Neuronal stem cell (in vitro differentiated cells): Measurements from ENCODE around the gene S100PBP.
"Not testable (repeated sequence)": the region's sequence is repeated elsewhere in the genome, so short reads cannot be mapped to it uniquely, and the experiment has no call there.

Source experiments
- DNase-seq: peaks from one replicate; pipeline ENCODE4 v3.0.0-alpha.2; 2013; ENCODE audit warnings: low spot score
- H2AFZ ChIP-seq: one replicate; pipeline ENCODE4 v1.6.1; 2013; ENCODE audit warnings: mild to moderate bottlenecking, low read length, inconsistent platforms
- H2AK5ac ChIP-seq: 2 replicates; pipeline ENCODE4 v1.6.1; 2013; ENCODE audit warnings: low read depth, mild to moderate bottlenecking, inconsistent platforms, low read length, moderate library complexity, mixed read lengths
- H2BK120ac ChIP-seq: 2 replicates; pipeline ENCODE4 v1.6.1; 2013; ENCODE audit warnings: low read depth, mild to moderate bottlenecking, inconsistent platforms, low read length, moderate library complexity, mixed read lengths
- H2BK12ac ChIP-seq: one replicate; pipeline ENCODE4 v1.6.1; 2013; ENCODE audit warnings: low read length, inconsistent platforms
- H2BK15ac ChIP-seq: 2 replicates; pipeline ENCODE4 v1.6.1; 2013; ENCODE audit warnings: mild to moderate bottlenecking, low read length, inconsistent platforms, mixed read lengths
- H2BK5ac ChIP-seq: one replicate; pipeline ENCODE4 v1.6.1; 2013; ENCODE audit warnings: inconsistent platforms, mild to moderate bottlenecking, low read length, moderate library complexity
- H3K14ac ChIP-seq: one replicate; pipeline ENCODE4 v1.6.1; 2013; ENCODE audit warnings: low read length, inconsistent platforms
- H3K18ac ChIP-seq: 2 replicates; pipeline ENCODE4 v1.6.1; 2013; ENCODE audit warnings: low read length, inconsistent platforms
- H3K23ac ChIP-seq: 2 replicates; pipeline ENCODE4 v1.6.1; 2013; ENCODE audit warnings: low read depth, mild to moderate bottlenecking, mixed read lengths, low read length, inconsistent platforms; ENCODE audit not compliant: poor library complexity
- H3K27ac ChIP-seq: replicated peaks from 3 replicates; pipeline ENCODE4 v1.5.1; 2013; ENCODE audit warnings: low read length, inconsistent platforms
- H3K27me3 ChIP-seq, 3 experiments: 2 replicates each; pipeline ENCODE4 v1.6.1; 2013; ENCODE audit warnings: low read length in 3 of 3, mild to moderate bottlenecking in 2 of 3, inconsistent platforms in 1 of 3, low read depth in 1 of 3, mixed read lengths in 1 of 3, moderate library complexity in 1 of 3; ENCODE audit not compliant: control insufficient read depth in 3 of 3, insufficient read depth in 3 of 3
- H3K36me3 ChIP-seq, 2 donors: replicated peaks in 1 of 2; 2 replicates each; pipeline ENCODE4 v1.6.1; 2013; ENCODE audit warnings: low read length in 2 of 2; ENCODE audit not compliant: control insufficient read depth in 2 of 2, insufficient read depth in 2 of 2
- H3K4ac ChIP-seq: 2 replicates; pipeline ENCODE4 v1.6.1; 2013; ENCODE audit warnings: inconsistent platforms, mild to moderate bottlenecking, low read length, moderate library complexity
- H3K4me1 ChIP-seq, 2 donors: 1 replicate in 1 of 2; 2 replicates in 1 of 2; pipeline ENCODE4 v1.6.1; 2013; ENCODE audit warnings: low read length in 2 of 2, low read depth in 1 of 2; ENCODE audit not compliant: control insufficient read depth in 2 of 2, insufficient read depth in 1 of 2
- H3K4me2 ChIP-seq: one replicate; pipeline ENCODE4 v1.6.1; 2013; ENCODE audit warnings: mild to moderate bottlenecking, low read length, inconsistent platforms; ENCODE audit not compliant: insufficient read depth, poor library complexity, severe bottlenecking
- H3K4me3 ChIP-seq, 2 donors: 2 replicates each; pipeline ENCODE4 v1.5.1; 2013; ENCODE audit warnings: low read length in 2 of 2, mild to moderate bottlenecking in 2 of 2, inconsistent platforms in 1 of 2, moderate library complexity in 1 of 2
- H3K79me1 ChIP-seq: one replicate; pipeline ENCODE4 v1.6.1; 2013; ENCODE audit warnings: low read depth, mild to moderate bottlenecking, inconsistent platforms, low read length, moderate library complexity
- H3K9ac ChIP-seq: one replicate; pipeline ENCODE4 v1.6.1; 2013; ENCODE audit warnings: mild to moderate bottlenecking, low read depth, low read length, inconsistent platforms; ENCODE audit not compliant: poor library complexity
- H3K9me3 ChIP-seq, 2 donors: replicated peaks in 1 of 2; 2 replicates each; pipeline versions ENCODE3 to v1.6.1; 2013; ENCODE audit warnings: low read length in 2 of 2, mild to moderate bottlenecking in 2 of 2, inconsistent platforms in 1 of 2, low read depth in 1 of 2, mixed read lengths in 1 of 2, moderate library complexity in 1 of 2; ENCODE audit not compliant: control insufficient read depth in 2 of 2, insufficient read depth in 1 of 2
- H4K8ac ChIP-seq: one replicate; pipeline ENCODE4 v1.6.1; 2013; ENCODE audit warnings: low read depth, mild to moderate bottlenecking, inconsistent platforms, low read length, moderate library complexity
- H4K91ac ChIP-seq: one replicate; pipeline ENCODE4 v1.6.1; 2013; ENCODE audit warnings: low read length, low read depth, mild to moderate bottlenecking, inconsistent platforms; ENCODE audit not compliant: poor library complexity
- WGBS, 2 donors: extraction: QIAGEN DNeasy Blood & Tissue Kit; methylation state at CpG; one replicate each; pipeline ENCODE4 v1.1.7; 2013; ENCODE audit warnings: missing lambda C conversion rate in 2 of 2, mixed read lengths in 1 of 2; ENCODE audit not compliant: insufficient read length in 2 of 2, insufficient replicate concordance in 1 of 2; ENCODE audit errors: extremely low coverage in 2 of 2; 5-methylcytosine and 5-hydroxymethylcytosine counted together

S100PBP gene

DNA sequence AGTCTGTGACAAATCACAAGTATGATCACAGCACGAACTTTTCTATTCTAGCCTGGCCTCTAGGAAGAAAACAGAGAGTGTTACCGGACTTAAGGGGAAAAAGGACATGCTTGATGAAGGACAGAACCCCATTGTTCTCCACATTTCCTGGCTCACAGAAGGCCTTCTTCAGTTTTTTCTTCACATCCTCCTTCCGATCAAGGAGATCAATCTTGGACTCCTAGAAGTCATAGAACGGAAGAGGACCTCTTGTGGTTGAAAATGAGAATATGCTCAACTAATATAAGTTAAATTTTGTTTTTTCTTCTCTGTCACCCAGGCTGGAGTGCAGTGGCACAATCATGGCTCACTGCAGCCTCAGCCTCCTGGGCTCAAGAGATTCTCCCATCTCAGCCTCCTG, 30.6 kb upstream of the S100PBP start:
- H3K9me3 ChIP-seq: no peaks in the 10 kb centered on the region
- no peak overlapping the region for H2AFZ ChIP-seq
- no peak overlapping the region for H2BK5ac ChIP-seq
- H3K27ac ChIP-seq: no peak overlapping the region
- H3K4ac ChIP-seq: no peak overlapping the region
- no peak overlapping the region for H3K23ac ChIP-seq
- no peak overlapping the region for H3K4me3 ChIP-seq
- H3K4me1 ChIP-seq: no peaks in the 10 kb centered on the region
- H2AK5ac ChIP-seq: no peak overlapping the region
- no peak overlapping the region for H4K8ac ChIP-seq
- no peak overlapping the region for H2BK15ac ChIP-seq
- no peak overlapping the region for H4K91ac ChIP-seq
- no peak overlapping the region for H3K4me2 ChIP-seq
- no peaks in the 10 kb centered on the region for H3K27me3 ChIP-seq
- no peak overlapping the region for H2BK12ac ChIP-seq
- no peak overlapping the region for H2BK120ac ChIP-seq
- no peak overlapping the region for H3K14ac ChIP-seq
- no CpG with 5 or more reads among the region's 4 CpGs for WGBS, 2 donors
- H3K18ac ChIP-seq: no peak overlapping the region
- H3K79me1 ChIP-seq: no peaks in the 10 kb centered on the region
- no peak overlapping the region for H3K9ac ChIP-seq
- H3K36me3 ChIP-seq: peaks cover 31 to 95% of the 10 kb centered on the region in 2 donors
- DNase-seq: no peak

DNA sequence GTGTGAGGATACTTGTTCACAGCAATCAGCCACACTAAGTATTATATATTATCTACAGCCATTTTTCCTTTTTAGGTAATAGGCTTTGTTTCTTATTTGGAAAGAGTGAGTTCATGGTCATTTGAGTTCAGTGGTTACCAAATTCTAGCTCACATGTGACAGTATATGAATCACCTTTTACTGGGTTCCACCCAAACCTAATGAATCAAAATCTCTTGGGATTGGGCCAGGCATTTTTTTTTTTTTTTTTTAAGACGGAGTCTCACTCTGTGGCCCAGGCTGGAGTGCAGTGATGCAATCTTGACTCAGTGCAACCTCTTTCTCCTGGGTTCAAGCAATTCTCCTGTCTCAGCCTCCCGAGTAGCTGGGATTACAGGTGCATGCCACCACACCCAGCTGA, 28.1 kb upstream of the S100PBP start:
- H3K4me3 ChIP-seq, H2BK15ac ChIP-seq, H2BK12ac ChIP-seq, H4K91ac ChIP-seq, H3K79me1 ChIP-seq, H3K9ac ChIP-seq, H3K4me1 ChIP-seq, H3K27me3 ChIP-seq, H2AFZ ChIP-seq, H2BK5ac ChIP-seq, H2BK120ac ChIP-seq, H3K9me3 ChIP-seq, H2AK5ac ChIP-seq, H3K4ac ChIP-seq, H3K23ac ChIP-seq, H4K8ac ChIP-seq, H3K4me2 ChIP-seq, H3K14ac ChIP-seq, H3K27ac ChIP-seq, DNase-seq, H3K18ac ChIP-seq: not testable (repeated sequence)
- WGBS, 2 donors: no CpG with 5 or more reads among the region's 2 CpGs
- H3K36me3 ChIP-seq: peaks cover 25 to 93% of the 10 kb centered on the region in 2 donors

DNA sequence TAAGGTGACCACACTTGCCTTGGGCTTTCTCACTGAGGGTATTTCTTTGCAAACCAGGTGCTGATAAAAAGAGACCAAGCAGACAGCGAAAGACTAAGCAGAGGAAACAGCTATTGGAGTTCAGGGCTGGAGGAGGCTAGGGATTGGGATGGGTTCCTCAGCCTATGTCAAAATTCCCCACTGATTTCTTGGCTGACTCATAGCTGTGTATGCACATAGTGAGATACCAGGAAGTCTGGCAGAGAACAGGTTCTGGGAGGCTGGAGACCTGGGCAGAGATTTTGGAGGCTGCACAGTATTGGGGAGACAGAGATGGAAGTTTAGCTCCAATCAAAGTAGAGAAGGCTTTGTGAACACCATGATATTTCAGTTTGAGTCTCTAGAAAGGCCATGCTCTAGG, 25.6 kb upstream of the S100PBP start:
- Histone ChIP-seq H3K27ac (no peak overlapping the region), H3K18ac (no peak overlapping the region), H3K4me2 (no peak overlapping the region), H3K27me3 (no peaks in the 10 kb centered on the region), H3K36me3 (peaks cover 17 to 90% of the 10 kb centered on the region in 2 donors), H3K4ac (no peak overlapping the region), H3K9ac (no peak overlapping the region), H2AFZ (no peak overlapping the region), H2AK5ac (no peak overlapping the region), H3K9me3 (no peaks in the 10 kb centered on the region), H3K4me1 (no peaks in the 10 kb centered on the region), H3K79me1 (no peaks in the 10 kb centered on the region), H2BK15ac (no peak overlapping the region), H4K91ac (no peak overlapping the region), H2BK5ac (no peak overlapping the region), H2BK12ac (no peak overlapping the region), H2BK120ac (no peak overlapping the region), H3K4me3 (no peak overlapping the region), H4K8ac (no peak overlapping the region), H3K23ac (no peak overlapping the region), H3K14ac (no peak overlapping the region)
- WGBS, 2 donors: no CpG with 5 or more reads among the region's 1 CpG
- no peak for DNase-seq

DNA sequence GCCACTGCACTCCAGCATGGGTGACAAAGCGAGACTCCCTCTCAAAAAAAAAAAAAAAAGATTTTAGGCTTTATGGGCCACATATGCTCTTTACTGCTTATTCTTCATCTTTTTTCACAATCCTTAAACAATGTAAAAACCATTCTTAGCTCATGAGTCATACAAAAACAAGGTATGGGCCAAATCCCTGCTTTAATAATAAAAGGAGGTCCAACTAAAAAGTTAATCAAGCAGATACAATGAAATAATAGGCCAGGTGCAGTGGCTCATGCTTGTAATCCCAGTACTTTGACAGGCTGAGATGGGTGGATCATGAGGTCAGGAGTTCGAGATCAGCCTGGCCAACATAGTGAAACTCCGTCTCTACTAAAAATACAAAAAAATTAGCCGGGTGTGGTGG, 21.7 kb upstream of the S100PBP start:
- H3K14ac ChIP-seq: not testable (repeated sequence)

More for the DNA sequence above, 21.7 kb upstream of the S100PBP start:
- not testable (repeated sequence) for H2BK15ac ChIP-seq, H3K4me1 ChIP-seq, H2BK12ac ChIP-seq, H3K27ac ChIP-seq, H3K4me2 ChIP-seq, H2AFZ ChIP-seq, H3K4me3 ChIP-seq, DNase-seq, H3K9me3 ChIP-seq, H4K8ac ChIP-seq, H2BK120ac ChIP-seq, H3K4ac ChIP-seq, H2AK5ac ChIP-seq, H4K91ac ChIP-seq, H3K9ac ChIP-seq, H2BK5ac ChIP-seq, H3K23ac ChIP-seq, H3K18ac ChIP-seq, H3K27me3 ChIP-seq, H3K79me1 ChIP-seq
- H3K36me3 ChIP-seq: peaks cover 13 to 92% of the 10 kb centered on the region in 2 donors
- no CpG with 5 or more reads among the region's 4 CpGs for WGBS, 2 donors
